ENCODE data around the gene ST3GAL3. TPM values are rescaled to one million over a fixed set of nuclear protein-coding genes. Genes with fewer than 3 reads are reported as not detected.

Gene ST3GAL3
- total and polyA plus RNA-seq, 2 of the 13 experiments (the other 11 are each of a cell fraction or from before 2014, with no cell fraction given), result 5.1 to 8.1 TPM

DNA sequence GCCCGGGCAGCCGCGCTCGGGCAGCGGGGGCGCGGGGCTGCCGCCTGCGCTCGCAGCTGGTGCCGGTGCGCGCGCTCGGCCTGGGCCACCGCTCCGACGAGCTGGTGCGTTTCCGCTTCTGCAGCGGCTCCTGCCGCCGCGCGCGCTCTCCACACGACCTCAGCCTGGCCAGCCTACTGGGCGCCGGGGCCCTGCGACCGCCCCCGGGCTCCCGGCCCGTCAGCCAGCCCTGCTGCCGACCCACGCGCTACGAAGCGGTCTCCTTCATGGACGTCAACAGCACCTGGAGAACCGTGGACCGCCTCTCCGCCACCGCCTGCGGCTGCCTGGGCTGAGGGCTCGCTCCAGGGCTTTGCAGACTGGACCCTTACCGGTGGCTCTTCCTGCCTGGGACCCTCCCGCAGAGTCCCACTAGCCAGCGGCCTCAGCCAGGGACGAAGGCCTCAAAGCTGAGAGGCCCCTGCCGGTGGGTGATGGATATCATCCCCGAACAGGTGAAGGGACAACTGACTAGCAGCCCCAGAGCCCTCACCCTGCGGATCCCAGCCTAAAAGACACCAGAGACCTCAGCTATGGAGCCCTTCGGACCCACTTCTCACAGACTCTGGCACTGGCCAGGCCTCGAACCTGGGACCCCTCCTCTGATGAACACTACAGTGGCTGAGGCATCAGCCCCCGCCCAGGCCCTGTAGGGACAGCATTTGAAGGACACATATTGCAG is 229.3 kb downstream of the ST3GAL3 start (continued):
- TF ChIP-seq, protein P1, sequence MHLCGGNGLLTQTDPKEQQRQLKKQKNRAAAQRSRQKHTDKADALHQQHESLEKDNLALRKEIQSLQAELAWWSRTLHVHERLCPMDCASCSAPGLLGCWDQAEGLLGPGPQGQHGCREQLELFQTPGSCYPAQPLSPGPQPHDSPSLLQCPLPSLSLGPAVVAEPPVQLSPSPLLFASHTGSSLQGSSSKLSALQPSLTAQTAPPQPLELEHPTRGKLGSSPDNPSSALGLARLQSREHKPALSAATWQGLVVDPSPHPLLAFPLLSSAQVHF (CRISPR knock-in tag; IDR thresholded peaks at IDR 0.05), result no peak
- TF ChIP-seq, protein P2, sequence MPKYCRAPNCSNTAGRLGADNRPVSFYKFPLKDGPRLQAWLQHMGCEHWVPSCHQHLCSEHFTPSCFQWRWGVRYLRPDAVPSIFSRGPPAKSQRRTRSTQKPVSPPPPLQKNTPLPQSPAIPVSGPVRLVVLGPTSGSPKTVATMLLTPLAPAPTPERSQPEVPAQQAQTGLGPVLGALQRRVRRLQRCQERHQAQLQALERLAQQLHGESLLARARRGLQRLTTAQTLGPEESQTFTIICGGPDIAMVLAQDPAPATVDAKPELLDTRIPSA (CRISPR knock-in tag; IDR thresholded peaks at IDR 0.05; ENCODE audit: borderline replicate concordance), result no peak
- TF ChIP-seq ZFX (CRISPR knock-in tag; IDR thresholded peaks at IDR 0.05; ENCODE audit: low read depth), result peak; percentile 90
- 0 out of 2 replicates have a peak, but pooled peaks have one; percentile 70 for TF ChIP-seq FOXO4 (CRISPR knock-in tag; conservative IDR thresholded peaks at IDR 0.05)
- TF ChIP-seq SMARCE1 (IDR thresholded peaks at IDR 0.05; ENCODE audit: borderline replicate concordance), result no peak
- no peak for TF ChIP-seq JUNB (CRISPR knock-in tag; IDR thresholded peaks at IDR 0.05; ENCODE audit: borderline replicate concordance)
- TF ChIP-seq KDM3A (CRISPR knock-in tag; IDR thresholded peaks at IDR 0.05; ENCODE audit: low read depth), result peak; percentile 18; the same call in 1 of the 2 replicates
- no peak for TF ChIP-seq HMGA1 (CRISPR knock-in tag; conservative IDR thresholded peaks at IDR 0.05)
- TF ChIP-seq ZNF691 (CRISPR knock-in tag; IDR thresholded peaks at IDR 0.05; ENCODE audit: borderline replicate concordance, low read depth), result 0 out of 2 replicates have a peak, but pooled peaks have one; percentile 23
- no peak for TF ChIP-seq ZNF30 (CRISPR knock-in tag; IDR thresholded peaks at IDR 0.05)
- TF ChIP-seq ZNF800 (CRISPR knock-in tag; IDR thresholded peaks at IDR 0.05), result peak; percentile 98
- TF ChIP-seq GZF1 (CRISPR knock-in tag; IDR thresholded peaks at IDR 0.05), result no peak
- TF ChIP-seq PATZ1 (CRISPR knock-in tag; IDR thresholded peaks at IDR 0.05), result peak; percentile 42
- no peak for TF ChIP-seq NONO (IDR thresholded peaks at IDR 0.05)
- peak; percentile 65; the same call in 1 of the 2 replicates for TF ChIP-seq NONO (CRISPR knock-in tag; conservative IDR thresholded peaks at IDR 0.05)
- TF ChIP-seq TBL1XR1 (IDR thresholded peaks at IDR 0.05; ENCODE audit: borderline replicate concordance, low read length, partially characterized antibody), result no peak

Measured in HepG2 (cell line).